IPS-18a (cell line): Measurements from ENCODE around the gene CAB39L.

Experiments
- H3K27ac ChIP-seq: one replicate; pipeline ENCODE4 v1.5.1; 2013; ENCODE audit warnings: low read length
- H3K27me3 ChIP-seq: one replicate; pipeline ENCODE4 v1.6.1; 2013; ENCODE audit warnings: mild to moderate bottlenecking, low read length; ENCODE audit not compliant: control insufficient read depth, insufficient read depth
- H3K36me3 ChIP-seq: one replicate; pipeline ENCODE4 v1.6.1; 2013; ENCODE audit warnings: low read depth, low read length; ENCODE audit not compliant: control insufficient read depth
- H3K4me1 ChIP-seq: one replicate; pipeline ENCODE4 v1.6.1; 2013; ENCODE audit warnings: low read depth, low read length; ENCODE audit not compliant: control insufficient read depth
- H3K4me3 ChIP-seq: one replicate; pipeline ENCODE4 v1.5.1; 2013; ENCODE audit warnings: low read length
- H3K9ac ChIP-seq: one replicate; pipeline ENCODE4 v1.6.1; 2013; ENCODE audit warnings: mild to moderate bottlenecking, low read length, moderate library complexity
- H3K9me3 ChIP-seq: one replicate; pipeline ENCODE4 v1.6.1; 2013; ENCODE audit warnings: low read depth, low read length; ENCODE audit not compliant: control insufficient read depth

CAB39L gene

DNA sequence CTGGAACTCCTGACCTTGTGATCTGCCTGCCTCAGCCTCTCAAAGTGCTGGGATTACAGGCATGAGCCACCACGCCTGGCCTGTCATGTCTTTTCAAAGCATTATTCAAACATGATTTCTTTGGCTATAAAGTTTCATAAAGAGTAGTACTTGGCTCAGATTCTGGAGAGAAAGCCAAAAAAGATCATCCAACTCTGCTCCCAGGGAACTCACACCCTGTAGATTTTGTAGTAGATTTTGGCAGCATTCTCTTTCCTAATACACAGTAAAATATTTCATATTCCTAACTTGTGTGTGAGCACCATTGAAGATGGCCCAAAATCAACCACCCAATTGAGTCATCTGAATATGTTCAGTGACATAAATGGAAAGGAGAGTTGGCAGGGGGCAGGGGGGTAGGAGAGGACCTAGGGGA lies 48.4 kb downstream of the CAB39L start:
- no peak overlapping the region for H3K9ac ChIP-seq
- no peaks in the 10 kb centered on the region for H3K4me1 ChIP-seq
- H3K27ac ChIP-seq, result no peak overlapping the region
- no peaks in the 10 kb centered on the region for H3K27me3 ChIP-seq
- H3K4me3 ChIP-seq, result no peak overlapping the region
- H3K9me3 ChIP-seq, result no peaks in the 10 kb centered on the region
- H3K36me3 ChIP-seq, result no peaks in the 10 kb centered on the region

DNA sequence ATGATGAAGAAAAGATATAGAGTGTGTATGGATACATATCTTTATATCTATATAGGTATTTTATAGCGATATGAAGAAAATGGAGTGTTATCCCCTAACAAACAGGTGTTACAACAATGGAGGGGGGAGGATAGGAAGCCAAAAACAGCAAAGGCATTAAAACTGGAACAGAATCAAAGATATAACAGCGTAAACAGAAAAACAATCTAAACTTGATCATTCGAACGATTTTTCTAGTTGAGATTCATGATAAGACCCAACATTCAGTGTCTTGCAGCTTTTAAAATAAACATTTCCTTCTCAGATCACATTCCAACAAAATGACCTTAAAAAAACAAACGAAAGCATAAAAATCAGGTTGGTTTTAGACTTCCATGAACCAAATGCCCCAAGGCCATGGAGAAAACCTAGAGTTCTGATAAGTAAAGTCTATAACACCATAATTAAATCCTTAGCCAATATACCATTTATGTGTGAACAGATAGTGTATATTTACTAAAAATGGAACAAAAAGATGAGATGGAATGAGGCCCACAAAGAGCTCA lies 55.7 kb downstream of the CAB39L start:
- H3K4me3 ChIP-seq, result no peak overlapping the region
- H3K36me3 ChIP-seq, result no peaks in the 10 kb centered on the region
- H3K27ac ChIP-seq, result no peak overlapping the region
- H3K9me3 ChIP-seq, result no peaks in the 10 kb centered on the region
- peaks cover 5% of the 10 kb centered on the region for H3K4me1 ChIP-seq
- H3K9ac ChIP-seq, result no peak overlapping the region
- H3K27me3 ChIP-seq, result no peaks in the 10 kb centered on the region

DNA sequence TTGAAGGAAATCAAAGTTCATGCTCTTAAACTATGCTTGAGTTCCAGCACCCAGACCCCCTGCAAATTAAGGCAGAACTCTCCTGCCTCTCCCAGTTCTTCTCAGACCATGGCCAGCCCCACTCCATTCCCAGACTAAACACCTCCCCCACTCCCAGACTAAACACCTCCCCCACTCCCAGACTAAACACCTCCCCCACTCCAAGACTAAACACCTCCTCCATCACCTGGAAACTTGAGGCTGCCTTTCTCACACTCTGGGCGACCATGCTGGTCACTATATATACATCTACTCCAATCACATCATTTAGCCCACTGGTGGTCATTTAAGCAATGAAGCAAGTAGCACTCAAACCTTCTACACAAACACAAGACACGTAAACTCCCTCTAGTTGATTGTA lies 57.2 kb downstream of the CAB39L start:
- no peaks in the 10 kb centered on the region for H3K9me3 ChIP-seq
- H3K4me1 ChIP-seq, result peaks cover 5% of the 10 kb centered on the region
- H3K4me3 ChIP-seq, result no peak overlapping the region
- H3K27ac ChIP-seq, result no peak overlapping the region
- H3K36me3 ChIP-seq, result no peaks in the 10 kb centered on the region
- no peaks in the 10 kb centered on the region for H3K27me3 ChIP-seq
- no peak overlapping the region for H3K9ac ChIP-seq

DNA sequence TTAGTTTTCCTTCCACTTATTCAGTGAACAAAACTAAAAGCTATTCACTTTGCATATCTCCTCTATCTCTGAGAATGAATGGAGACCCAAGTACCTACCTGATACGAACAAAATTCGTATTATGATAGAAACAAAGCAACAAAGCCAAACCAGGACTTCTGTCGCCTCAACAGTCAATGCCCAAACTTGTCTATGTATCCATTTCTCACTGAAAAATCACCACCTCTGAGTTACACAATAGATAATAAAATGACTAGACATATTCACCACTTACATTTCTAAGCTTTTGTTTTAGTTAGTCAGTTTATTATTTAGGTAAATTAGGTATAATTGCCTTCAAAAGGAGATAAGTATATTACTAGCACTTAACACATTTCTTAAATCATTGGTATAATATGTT lies 67.7 kb downstream of the CAB39L start:
- Histone ChIP-seq H3K4me1 (peaks cover 9% of the 10 kb centered on the region), H3K9ac (no peak overlapping the region), H3K36me3 (no peaks in the 10 kb centered on the region), H3K27me3 (no peaks in the 10 kb centered on the region), H3K27ac (no peak overlapping the region), H3K4me3 (no peak overlapping the region), H3K9me3 (no peaks in the 10 kb centered on the region)

DNA sequence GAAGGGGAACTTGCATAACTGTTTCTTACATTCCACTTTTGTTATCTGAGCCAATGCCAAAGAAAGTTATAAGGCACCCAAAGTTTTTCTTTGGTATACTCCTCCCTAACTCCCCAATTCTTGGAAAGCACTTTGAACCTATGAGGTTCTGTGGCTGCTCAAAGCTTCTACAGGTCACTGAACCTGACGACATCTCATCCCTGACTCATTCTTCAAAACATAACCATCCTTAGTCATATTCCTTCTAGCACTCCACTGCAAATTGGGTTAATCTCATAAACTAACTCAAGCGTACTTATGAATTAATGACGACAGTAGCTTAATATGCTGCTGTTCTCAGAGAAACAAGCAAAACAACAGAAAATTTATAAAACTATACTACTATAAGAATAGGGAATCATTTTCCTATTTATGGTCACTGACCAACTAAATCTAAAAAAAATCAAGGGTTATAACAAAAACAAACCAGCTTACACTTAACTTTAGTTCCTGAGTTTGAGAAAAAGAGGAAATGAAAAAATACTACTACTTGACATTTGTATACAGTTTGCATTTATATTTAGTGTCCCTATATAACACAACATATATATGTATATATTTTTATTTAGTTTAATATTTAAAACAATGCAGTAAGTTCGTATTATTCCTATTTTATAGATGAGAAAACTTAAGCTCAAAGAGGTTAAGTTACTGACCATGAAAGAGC lies 69.1 kb downstream of the CAB39L start:
- Histone ChIP-seq H3K9ac (no peak overlapping the region), H3K9me3 (no peaks in the 10 kb centered on the region), H3K27me3 (no peaks in the 10 kb centered on the region), H3K4me1 (peaks cover 15% of the 10 kb centered on the region), H3K27ac (no peak overlapping the region), H3K4me3 (no peak overlapping the region), H3K36me3 (no peaks in the 10 kb centered on the region)

DNA sequence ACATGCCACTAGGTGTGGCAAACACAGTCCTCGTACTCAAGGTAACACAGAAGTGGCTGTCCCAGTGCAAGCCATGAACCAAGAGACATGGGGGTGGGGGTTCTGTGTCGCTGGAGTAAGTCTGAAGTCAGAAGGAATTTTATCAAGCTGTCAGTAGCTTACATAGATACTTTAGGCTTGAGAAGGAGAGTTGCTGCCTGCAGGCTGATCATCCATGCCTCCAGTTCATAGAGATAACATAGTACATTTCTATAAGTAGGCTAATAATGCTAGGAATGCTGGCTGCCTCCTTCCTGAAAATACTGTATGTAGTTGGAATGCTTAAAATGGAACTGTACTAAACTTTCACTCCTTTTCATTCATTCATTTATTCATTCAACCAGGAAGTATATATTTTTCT lies 70.1 kb downstream of the CAB39L start:
- Histone ChIP-seq H3K4me3 (no peak overlapping the region), H3K27ac (no peak overlapping the region), H3K4me1 (peaks cover 20% of the 10 kb centered on the region)

DNA sequence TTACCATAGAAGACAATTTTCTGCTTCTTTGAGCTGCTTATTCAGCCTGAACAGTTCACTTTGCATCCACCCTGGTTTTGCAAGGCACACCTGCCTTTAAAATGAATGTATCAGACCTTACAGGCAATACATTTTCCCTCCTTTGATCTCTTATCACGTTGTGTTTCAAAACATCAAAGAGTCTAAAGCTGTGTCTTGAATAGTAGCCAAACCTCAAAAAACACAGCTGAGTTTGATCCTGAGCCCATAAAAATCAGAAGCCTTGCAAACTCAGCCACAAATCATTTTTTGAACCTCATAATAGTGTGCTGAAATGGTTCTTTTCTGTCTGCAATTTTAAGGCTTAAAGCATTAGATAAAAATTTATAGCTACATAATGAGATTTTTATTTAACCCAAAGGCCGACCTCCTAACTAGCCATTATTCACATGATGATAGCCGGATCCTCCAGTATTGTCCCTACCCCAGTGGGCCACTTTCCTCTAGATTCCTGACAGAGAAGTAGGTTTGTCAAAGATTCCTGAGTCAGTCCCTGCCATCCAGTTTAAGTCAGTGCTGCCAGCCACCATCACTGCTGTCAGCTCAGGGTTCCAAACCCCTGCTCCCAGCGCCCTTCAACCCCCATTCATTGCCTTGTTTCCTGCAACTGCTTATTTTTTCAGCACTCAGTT lies 71.8 kb downstream of the CAB39L start:
- H3K27ac ChIP-seq, result no peak overlapping the region
- H3K36me3 ChIP-seq, result no peaks in the 10 kb centered on the region
- no peaks in the 10 kb centered on the region for H3K27me3 ChIP-seq
- no peaks in the 10 kb centered on the region for H3K9me3 ChIP-seq
- no peak overlapping the region for H3K9ac ChIP-seq
- H3K4me1 ChIP-seq, result peaks cover 29% of the 10 kb centered on the region
- no peak overlapping the region for H3K4me3 ChIP-seq

More for the DNA sequence above, 70.1 kb downstream of the CAB39L start:
- no peaks in the 10 kb centered on the region for H3K9me3 ChIP-seq
- no peaks in the 10 kb centered on the region for H3K36me3 ChIP-seq
- H3K9ac ChIP-seq, result no peak overlapping the region
- H3K27me3 ChIP-seq, result no peaks in the 10 kb centered on the region

DNA sequence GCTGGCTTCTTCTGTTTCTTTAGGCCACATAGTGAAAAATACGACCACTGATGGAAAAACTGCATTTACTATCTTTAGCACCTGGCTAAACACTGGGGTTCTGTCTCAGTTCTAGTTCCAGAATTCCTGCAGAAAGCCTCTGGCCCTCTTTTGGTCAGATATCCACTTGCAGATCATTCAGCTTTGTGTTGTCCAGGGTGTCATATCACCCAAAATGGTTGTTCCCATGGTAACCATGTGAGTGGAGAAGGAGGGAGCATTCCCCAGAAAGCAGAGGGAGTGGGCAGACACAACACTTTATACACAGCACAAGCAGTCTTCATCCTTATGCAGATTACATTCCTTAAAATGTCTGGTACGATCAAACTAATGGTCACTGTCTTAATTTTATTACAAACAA lies 73.5 kb downstream of the CAB39L start:
- H3K27ac ChIP-seq, result no peak overlapping the region
- no peaks in the 10 kb centered on the region for H3K27me3 ChIP-seq
- peaks cover 19% of the 10 kb centered on the region for H3K4me1 ChIP-seq
- no peaks in the 10 kb centered on the region for H3K9me3 ChIP-seq
- no peaks in the 10 kb centered on the region for H3K36me3 ChIP-seq
- H3K4me3 ChIP-seq, result no peak overlapping the region
- H3K9ac ChIP-seq, result no peak overlapping the region

DNA sequence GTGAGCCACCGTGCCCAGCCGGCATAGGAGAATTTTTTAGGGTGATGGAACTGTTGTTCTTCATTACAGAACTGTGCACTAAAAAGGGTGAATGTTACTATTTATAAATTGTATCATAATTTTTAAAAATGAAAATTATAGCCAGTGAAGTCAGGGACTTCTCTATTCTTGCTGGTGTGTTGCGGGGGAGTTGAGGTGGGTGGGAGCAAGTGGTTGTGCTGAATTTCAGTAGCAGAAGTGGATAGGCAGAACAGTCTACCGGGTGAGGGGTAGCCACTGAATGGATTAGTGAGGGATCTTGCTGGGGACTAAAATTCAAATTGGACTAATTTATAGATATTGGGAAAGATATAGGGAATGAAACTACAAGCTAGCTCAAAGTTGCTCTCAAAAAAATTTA lies 74.0 kb downstream of the CAB39L start:
- Histone ChIP-seq H3K9ac (no peak overlapping the region), H3K27ac (no peak overlapping the region), H3K4me1 (peaks cover 19% of the 10 kb centered on the region), H3K36me3 (no peaks in the 10 kb centered on the region), H3K9me3 (no peaks in the 10 kb centered on the region), H3K4me3 (no peak overlapping the region), H3K27me3 (no peaks in the 10 kb centered on the region)

DNA sequence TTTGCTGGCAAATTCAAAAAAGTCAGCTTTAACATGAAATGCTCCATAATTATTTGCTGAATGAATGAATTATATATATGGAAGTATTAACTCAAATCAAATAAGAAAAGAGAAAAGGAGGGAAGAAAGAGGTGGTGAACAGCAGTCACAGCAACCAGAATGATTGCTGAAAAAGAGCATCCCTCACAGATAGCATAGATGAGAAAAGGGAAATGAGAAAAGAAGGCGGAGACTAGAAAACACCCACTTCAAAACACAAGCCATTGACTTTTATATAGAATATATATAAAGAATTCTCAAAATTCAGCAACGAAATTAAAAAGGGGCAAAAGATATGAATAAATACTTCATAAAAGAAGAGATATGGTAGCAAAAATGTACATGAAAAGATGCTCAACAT lies 75.2 kb downstream of the CAB39L start:
- Histone ChIP-seq H3K4me3 (peak overlapping the region; percentile 37), H3K9ac (peak overlapping the region; percentile 34), H3K9me3 (no peaks in the 10 kb centered on the region), H3K36me3 (no peaks in the 10 kb centered on the region), H3K4me1 (peaks cover 19% of the 10 kb centered on the region), H3K27ac (no peak overlapping the region), H3K27me3 (no peaks in the 10 kb centered on the region)

DNA sequence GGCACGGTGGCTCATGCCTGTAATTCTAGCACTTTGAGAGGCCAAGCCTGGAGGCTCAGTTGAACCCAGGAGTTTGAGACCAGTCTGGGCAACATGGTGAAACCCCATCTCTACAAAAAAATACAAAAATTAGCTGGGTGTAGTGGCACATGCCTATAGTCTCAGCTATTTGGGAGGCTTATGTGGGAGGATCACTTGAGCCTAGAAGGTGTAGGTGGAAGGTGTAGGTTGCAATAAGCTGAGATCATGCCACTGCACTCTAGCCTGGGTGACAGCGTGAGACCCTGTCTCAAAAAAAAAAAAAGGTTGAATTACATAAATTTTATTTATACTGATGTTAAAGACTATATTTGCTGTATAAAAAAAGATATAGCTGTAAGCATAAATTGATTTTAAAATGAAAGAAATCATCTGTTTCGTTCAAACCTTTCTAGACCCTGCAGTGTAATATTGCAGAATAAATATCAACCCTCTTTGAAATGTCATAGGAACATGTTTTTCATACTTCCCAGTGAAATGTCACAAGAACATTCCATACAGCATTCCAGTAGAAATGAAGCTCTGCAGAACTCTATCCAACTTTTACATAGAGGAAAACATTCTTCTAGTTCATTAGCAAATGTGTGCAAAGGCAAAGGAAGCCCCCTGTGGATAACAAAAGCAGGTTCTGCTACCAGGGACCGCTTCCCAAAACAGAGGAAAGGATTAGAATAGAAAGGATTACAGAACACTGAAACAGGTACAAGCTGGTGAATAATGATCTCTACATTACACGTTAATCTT lies 76.0 kb downstream of the CAB39L start:
- peak overlapping the region; percentile 37 for H3K4me3 ChIP-seq
- no peaks in the 10 kb centered on the region for H3K36me3 ChIP-seq
- no peaks in the 10 kb centered on the region for H3K27me3 ChIP-seq
- no peak overlapping the region for H3K27ac ChIP-seq
- H3K9ac ChIP-seq, result no peak overlapping the region
- peaks cover 19% of the 10 kb centered on the region for H3K4me1 ChIP-seq
- no peaks in the 10 kb centered on the region for H3K9me3 ChIP-seq
